ENCODE results near the gene RAC2.

The RAC2 gene

GRCh38 chr22:37195921-37196320 is 48.1 kb downstream of the RAC2 start:
- peaks cover 29% of the 10 kb centered on the region for H3K4me1 ChIP-seq (ENCODE audit: low read length)
- 0 out of 2 replicates have a peak, but pooled peaks cover under 1% of the 10 kb centered on the region for H3K9me3 ChIP-seq (ENCODE audit: insufficient read depth, low read length)
- no peaks in the 10 kb centered on the region for H3K27me3 ChIP-seq (ENCODE audit: low read depth, low read length)
- no peak overlapping the region for H3K9ac ChIP-seq (ENCODE audit: low read length)
- H3K4me3 ChIP-seq (ENCODE audit: low read length): no peak overlapping the region
- TF ChIP-seq EZH2phosphoT487 (IDR thresholded peaks at IDR 0.05; ENCODE audit: low read depth) (no peak), CTCF (IDR thresholded peaks at IDR 0.05; ENCODE audit: low read depth, low read length) (no peak)
- no peak overlapping the region for H3K27ac ChIP-seq (ENCODE audit: low read length)
- no peak overlapping the region for H3K4me2 ChIP-seq (ENCODE audit: low read length)
- no peaks in the 10 kb centered on the region for H4K20me1 ChIP-seq (ENCODE audit: insufficient read depth, low read length)
- H2AFZ ChIP-seq (ENCODE audit: low read depth, low read length): no peak overlapping the region
- no peaks in the 10 kb centered on the region for H3K79me2 ChIP-seq (ENCODE audit: low read length)
- peaks cover 6% of the 10 kb centered on the region for H3K36me3 ChIP-seq (replicated peaks; ENCODE audit: low read depth, low read length)

GRCh38 chr22:37194750-37195149 is 49.3 kb downstream of the RAC2 start:
- Histone ChIP-seq H3K4me3 (ENCODE audit: low read length) (no peak overlapping the region), H2AFZ (ENCODE audit: low read depth, low read length) (no peak overlapping the region), H3K27ac (ENCODE audit: low read length) (no peak overlapping the region), H3K4me1 (ENCODE audit: low read length) (peaks cover 18% of the 10 kb centered on the region), H3K9me3 (ENCODE audit: insufficient read depth, low read length) (0 out of 2 replicates have a peak, but pooled peaks cover 4% of the 10 kb centered on the region), H3K36me3 (replicated peaks; ENCODE audit: low read depth, low read length) (peaks cover 13% of the 10 kb centered on the region), H3K4me2 (ENCODE audit: low read length) (no peak overlapping the region), H4K20me1 (ENCODE audit: insufficient read depth, low read length) (no peaks in the 10 kb centered on the region), H3K79me2 (ENCODE audit: low read length) (no peaks in the 10 kb centered on the region), H3K27me3 (ENCODE audit: low read depth, low read length) (no peaks in the 10 kb centered on the region), H3K9ac (ENCODE audit: low read length) (no peak overlapping the region)
- TF ChIP-seq EZH2phosphoT487 (IDR thresholded peaks at IDR 0.05; ENCODE audit: low read depth) (no peak), CTCF (IDR thresholded peaks at IDR 0.05; ENCODE audit: low read depth, low read length) (no peak)

- H3K27ac ChIP-seq (ENCODE audit: low read length): no peak overlapping the region
- 0 out of 2 replicates have a peak, but pooled peaks cover 4% of the 10 kb centered on the region for H3K9me3 ChIP-seq (ENCODE audit: insufficient read depth, low read length)
- H3K27me3 ChIP-seq (ENCODE audit: low read depth, low read length): no peaks in the 10 kb centered on the region
- no peaks in the 10 kb centered on the region for H3K79me2 ChIP-seq (ENCODE audit: low read length)
- TF ChIP-seq CTCF (IDR thresholded peaks at IDR 0.05; ENCODE audit: low read depth, low read length) (no peak), EZH2phosphoT487 (IDR thresholded peaks at IDR 0.05; ENCODE audit: low read depth) (no peak)
- no peak overlapping the region for H3K9ac ChIP-seq (ENCODE audit: low read length)
- no peak overlapping the region for H2AFZ ChIP-seq (ENCODE audit: low read depth, low read length)
- no peak overlapping the region for H3K4me3 ChIP-seq (ENCODE audit: low read length)
- H3K36me3 ChIP-seq (replicated peaks; ENCODE audit: low read depth, low read length): peaks cover 13% of the 10 kb centered on the region
- H4K20me1 ChIP-seq (ENCODE audit: insufficient read depth, low read length): no peaks in the 10 kb centered on the region
- H3K4me1 ChIP-seq (ENCODE audit: low read length): peaks cover 15% of the 10 kb centered on the region
- H3K4me2 ChIP-seq (ENCODE audit: low read length): peak overlapping the region; percentile 21
Measured at GRCh38 chr22:37193629-37194191, 50.4 kb downstream of the RAC2 start.

- TF ChIP-seq EZH2phosphoT487 (IDR thresholded peaks at IDR 0.05; ENCODE audit: low read depth) (no peak), CTCF (IDR thresholded peaks at IDR 0.05; ENCODE audit: low read depth, low read length) (no peak)
- H3K27ac ChIP-seq (ENCODE audit: low read length): no peak overlapping the region
- no peaks in the 10 kb centered on the region for H3K79me2 ChIP-seq (ENCODE audit: low read length)
Measured at GRCh38 chr22:37192741-37193140, 51.3 kb downstream of the RAC2 start.

More at GRCh38 chr22:37192741-37193140, 51.3 kb downstream of the RAC2 start:
- H3K4me3 ChIP-seq (ENCODE audit: low read length): no peak overlapping the region
- peaks cover 9% of the 10 kb centered on the region for H3K4me1 ChIP-seq (ENCODE audit: low read length)
- no peaks in the 10 kb centered on the region for H3K27me3 ChIP-seq (ENCODE audit: low read depth, low read length)
- H2AFZ ChIP-seq (ENCODE audit: low read depth, low read length): no peak overlapping the region
- H3K4me2 ChIP-seq (ENCODE audit: low read length): no peak overlapping the region
- H3K9ac ChIP-seq (ENCODE audit: low read length): no peak overlapping the region
- peaks cover 13% of the 10 kb centered on the region for H3K36me3 ChIP-seq (replicated peaks; ENCODE audit: low read depth, low read length)
- no peaks in the 10 kb centered on the region for H4K20me1 ChIP-seq (ENCODE audit: insufficient read depth, low read length)
- H3K9me3 ChIP-seq (ENCODE audit: insufficient read depth, low read length): 0 out of 2 replicates have a peak, but pooled peaks cover 4% of the 10 kb centered on the region
